Measurements from ENCODE around the gene APOO.

APOO gene

GRCh38 chrX:23919148-23919547, 11.4 kb upstream of the APOO start:
- no peaks in the 10 kb centered on the region for H3K36me3 ChIP-seq (ENCODE audit: insufficient read depth, low read length)
- TF ChIP-seq FOXP2 (optimal IDR thresholded peaks at IDR 0.05; ENCODE audit: control extremely low read depth, extremely low read length, insufficient read depth) (no peak), POLR2AphosphoS5 (IDR thresholded peaks at IDR 0.05; ENCODE audit: borderline replicate concordance, low read depth, low read length) (no peak)
- H3K9me3 ChIP-seq (ENCODE audit: low read depth, low read length): no peaks in the 10 kb centered on the region
- H3K9ac ChIP-seq (ENCODE audit: insufficient read length): no peak overlapping the region
- DNase-seq (ENCODE audit: low read depth, low spot score): no peak
- H3K4me3 ChIP-seq: no peak overlapping the region
- no peak overlapping the region for H3K27ac ChIP-seq

- H3K27ac ChIP-seq: no peak overlapping the region
- H3K9ac ChIP-seq (ENCODE audit: insufficient read length): no peak overlapping the region
- TF ChIP-seq FOXP2 (optimal IDR thresholded peaks at IDR 0.05; ENCODE audit: control extremely low read depth, extremely low read length, insufficient read depth): no peak
- TF ChIP-seq POLR2AphosphoS5 (IDR thresholded peaks at IDR 0.05; ENCODE audit: borderline replicate concordance, low read depth, low read length): no peak
- TF ChIP-seq EZH2 (IDR thresholded peaks at IDR 0.05): no peak
- no peak overlapping the region for H3K4me3 ChIP-seq
- no peaks in the 10 kb centered on the region for H3K9me3 ChIP-seq (ENCODE audit: low read depth, low read length)
- H3K36me3 ChIP-seq (ENCODE audit: insufficient read depth, low read length): no peaks in the 10 kb centered on the region
- no peak for DNase-seq (ENCODE audit: low read depth, low spot score)
These were observed 3.5 kb upstream of the APOO start for GRCh38 chrX:23911126-23911835.

DNA sequence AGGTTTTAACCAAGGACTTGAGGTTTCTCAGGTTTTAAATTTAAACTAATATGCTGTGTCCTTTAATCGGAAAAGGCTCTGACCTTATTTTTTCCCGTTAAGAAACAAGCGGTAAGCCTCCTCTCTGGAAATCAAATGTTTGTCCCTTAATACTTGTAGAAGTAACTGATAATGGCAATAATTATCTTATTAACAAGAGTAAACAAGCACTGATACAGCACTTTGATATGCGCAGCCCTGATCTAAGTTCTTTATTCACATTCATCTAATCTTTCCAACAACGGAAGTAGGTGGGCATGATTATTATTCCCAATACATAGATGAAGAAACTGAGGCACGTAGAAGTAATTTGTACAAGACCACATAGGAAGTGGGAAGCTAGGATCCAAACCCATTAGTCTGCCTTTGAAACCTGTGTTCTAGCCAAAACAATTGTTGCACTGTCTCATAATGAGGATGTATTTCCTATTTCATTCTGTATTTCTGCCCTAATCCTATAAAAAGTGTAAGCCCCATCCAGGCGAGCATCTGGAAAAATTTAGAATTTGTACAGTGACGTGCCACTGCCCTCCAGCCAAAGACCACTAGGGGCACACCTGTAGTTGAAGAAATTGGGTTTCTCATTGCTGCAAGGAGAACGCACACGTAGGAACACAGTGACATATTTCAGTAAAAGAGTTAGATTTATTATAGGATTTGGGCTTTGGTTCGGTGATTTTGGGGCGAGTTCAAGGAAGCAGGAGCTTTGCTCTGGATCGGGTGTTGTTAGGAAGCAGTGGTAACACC, 674 bp upstream of the APOO start:
- Histone ChIP-seq H3K27ac (peak overlapping the region; percentile 53; the same call in 1 of the 2 replicates), H3K36me3 (ENCODE audit: insufficient read depth, low read length) (no peaks in the 10 kb centered on the region), H3K9ac (ENCODE audit: insufficient read length) (no peak overlapping the region), H3K9me3 (ENCODE audit: low read depth, low read length) (no peaks in the 10 kb centered on the region), H3K4me3 (peak overlapping the region; percentile 81)
- TF ChIP-seq POLR2AphosphoS5 (IDR thresholded peaks at IDR 0.05; ENCODE audit: borderline replicate concordance, low read depth, low read length) (no peak), FOXP2 (optimal IDR thresholded peaks at IDR 0.05; ENCODE audit: control extremely low read depth, extremely low read length, insufficient read depth) (no peak), EZH2 (IDR thresholded peaks at IDR 0.05) (no peak)
- DNase-seq (ENCODE audit: low read depth, low spot score): no peak

DNA sequence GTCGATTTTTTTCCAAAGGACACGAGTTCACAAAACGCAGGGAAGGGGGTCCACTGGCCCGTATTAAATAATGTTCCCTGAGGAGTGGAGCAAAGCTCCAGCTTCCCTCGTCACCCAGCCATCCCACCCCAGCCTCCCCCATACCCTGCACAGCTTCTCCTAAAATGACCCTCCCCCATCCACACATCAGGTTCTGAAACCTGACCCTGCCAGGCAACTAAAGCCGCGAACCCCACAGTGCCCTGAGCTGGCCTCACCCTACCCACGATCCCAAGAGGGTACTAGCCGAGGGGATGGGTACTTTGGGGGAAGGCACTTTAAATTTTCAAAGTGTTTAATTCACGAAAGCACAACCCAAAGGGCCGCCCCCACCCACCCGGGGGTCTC, 634 bp downstream of the APOO start:
- DNase-seq (ENCODE audit: low read depth, low spot score): no peak
- H3K27ac ChIP-seq: no peak overlapping the region
- peak overlapping the region; percentile 80 for H3K9ac ChIP-seq (ENCODE audit: insufficient read length)
- peak overlapping the region; percentile 81 for H3K4me3 ChIP-seq
- no peak for TF ChIP-seq EZH2 (IDR thresholded peaks at IDR 0.05)
- TF ChIP-seq FOXP2 (optimal IDR thresholded peaks at IDR 0.05; ENCODE audit: control extremely low read depth, extremely low read length, insufficient read depth): no peak
- no peak for TF ChIP-seq POLR2AphosphoS5 (IDR thresholded peaks at IDR 0.05; ENCODE audit: borderline replicate concordance, low read depth, low read length)
- H3K36me3 ChIP-seq (ENCODE audit: insufficient read depth, low read length): no peaks in the 10 kb centered on the region
- no peaks in the 10 kb centered on the region for H3K9me3 ChIP-seq (ENCODE audit: low read depth, low read length)

- no peak overlapping the region for H3K9ac ChIP-seq (ENCODE audit: insufficient read length)
- H3K4me3 ChIP-seq: no peak overlapping the region
- TF ChIP-seq FOXP2 (optimal IDR thresholded peaks at IDR 0.05; ENCODE audit: control extremely low read depth, extremely low read length, insufficient read depth) (no peak), EZH2 (IDR thresholded peaks at IDR 0.05) (no peak), POLR2AphosphoS5 (IDR thresholded peaks at IDR 0.05; ENCODE audit: borderline replicate concordance, low read depth, low read length) (no peak)
- no peaks in the 10 kb centered on the region for H3K9me3 ChIP-seq (ENCODE audit: low read depth, low read length)
- H3K27ac ChIP-seq: no peak overlapping the region
- no peak for DNase-seq (ENCODE audit: low read depth, low spot score)
- H3K36me3 ChIP-seq (ENCODE audit: insufficient read depth, low read length): no peaks in the 10 kb centered on the region
These were observed 3.6 kb downstream of the APOO start for GRCh38 chrX:23904096-23904495.

DNA sequence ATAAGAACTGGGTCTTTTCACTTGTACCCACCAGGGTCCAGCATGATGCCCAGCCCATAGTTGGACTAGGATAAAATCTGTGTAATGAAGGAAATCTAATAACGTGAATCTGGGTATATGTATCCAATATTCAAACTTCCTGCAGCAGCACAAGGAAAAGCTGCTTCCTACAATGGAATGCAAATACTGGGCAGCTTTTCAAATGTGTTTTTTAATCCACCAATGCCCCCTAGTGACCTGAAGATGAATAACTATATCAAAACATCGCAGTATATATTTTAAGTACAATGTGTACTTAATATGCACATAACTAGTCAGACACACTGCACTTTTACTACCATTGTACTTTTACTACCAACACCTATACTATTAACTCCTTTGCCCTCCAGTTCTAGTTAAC, 5.3 kb downstream of the APOO start:
- TF ChIP-seq POLR2AphosphoS5 (IDR thresholded peaks at IDR 0.05; ENCODE audit: borderline replicate concordance, low read depth, low read length) (no peak), FOXP2 (optimal IDR thresholded peaks at IDR 0.05; ENCODE audit: control extremely low read depth, extremely low read length, insufficient read depth) (no peak), EZH2 (IDR thresholded peaks at IDR 0.05) (no peak)
- DNase-seq (ENCODE audit: low read depth, low spot score): peak; percentile 59
- Histone ChIP-seq H3K36me3 (ENCODE audit: insufficient read depth, low read length) (no peaks in the 10 kb centered on the region), H3K27ac (no peak overlapping the region), H3K9me3 (ENCODE audit: low read depth, low read length) (no peaks in the 10 kb centered on the region), H3K9ac (ENCODE audit: insufficient read length) (no peak overlapping the region), H3K4me3 (peak overlapping the region; percentile 26)

GRCh38 chrX:23901805-23902204, 5.9 kb downstream of the APOO start:
- Histone ChIP-seq H3K9me3 (ENCODE audit: low read depth, low read length) (no peaks in the 10 kb centered on the region), H3K9ac (ENCODE audit: insufficient read length) (peak overlapping the region; percentile 37), H3K4me3 (peak overlapping the region; percentile 26; the same call in 1 of the 2 replicates), H3K27ac (peak overlapping the region; percentile 64; the same call in 1 of the 2 replicates), H3K36me3 (ENCODE audit: insufficient read depth, low read length) (no peaks in the 10 kb centered on the region)
- TF ChIP-seq FOXP2 (optimal IDR thresholded peaks at IDR 0.05; ENCODE audit: control extremely low read depth, extremely low read length, insufficient read depth) (no peak), EZH2 (IDR thresholded peaks at IDR 0.05) (no peak), POLR2AphosphoS5 (IDR thresholded peaks at IDR 0.05; ENCODE audit: borderline replicate concordance, low read depth, low read length) (no peak)
- DNase-seq (ENCODE audit: low read depth, low spot score): peak; percentile 60

DNA sequence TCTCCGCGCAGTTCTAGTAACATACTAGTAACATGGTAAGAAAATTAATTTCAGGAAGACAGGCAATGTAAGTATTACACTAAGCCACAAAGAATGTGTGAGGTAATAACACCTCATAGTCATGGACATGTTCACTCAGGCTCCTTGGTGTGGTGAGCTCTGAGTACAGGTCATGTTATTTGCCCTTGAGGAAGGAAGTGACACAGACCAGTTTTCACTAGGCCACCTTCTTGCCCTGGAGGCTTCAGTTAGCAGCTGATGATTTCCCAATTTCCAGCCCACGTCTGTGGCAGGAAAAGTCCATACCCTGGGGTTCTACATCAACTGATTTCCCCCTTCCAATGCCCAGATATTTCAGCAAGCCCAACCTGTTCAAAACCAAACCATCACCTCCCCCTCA, 6.7 kb downstream of the APOO start:
- DNase-seq (ENCODE audit: low read depth, low spot score): no peak
- Histone ChIP-seq H3K9ac (ENCODE audit: insufficient read length) (no peak overlapping the region), H3K27ac (no peak overlapping the region), H3K4me3 (no peak overlapping the region), H3K9me3 (ENCODE audit: low read depth, low read length) (no peaks in the 10 kb centered on the region), H3K36me3 (ENCODE audit: insufficient read depth, low read length) (no peaks in the 10 kb centered on the region)
- no peak for TF ChIP-seq POLR2AphosphoS5 (IDR thresholded peaks at IDR 0.05; ENCODE audit: borderline replicate concordance, low read depth, low read length)
- TF ChIP-seq FOXP2 (optimal IDR thresholded peaks at IDR 0.05; ENCODE audit: control extremely low read depth, extremely low read length, insufficient read depth): no peak
- TF ChIP-seq EZH2 (IDR thresholded peaks at IDR 0.05): no peak
